GM21723 (cell line): ENCODE measurements around the gene THBS1.

Source experiments
- ATAC-seq: cut with Tn5 transposase; IDR thresholded peaks from one replicate; pipeline ENCODE4 v1.9.1; 2021; ENCODE audit warnings: mild to moderate bottlenecking, moderate library complexity; ENCODE audit not compliant: unreplicated experiment

THBS1 gene

DNA sequence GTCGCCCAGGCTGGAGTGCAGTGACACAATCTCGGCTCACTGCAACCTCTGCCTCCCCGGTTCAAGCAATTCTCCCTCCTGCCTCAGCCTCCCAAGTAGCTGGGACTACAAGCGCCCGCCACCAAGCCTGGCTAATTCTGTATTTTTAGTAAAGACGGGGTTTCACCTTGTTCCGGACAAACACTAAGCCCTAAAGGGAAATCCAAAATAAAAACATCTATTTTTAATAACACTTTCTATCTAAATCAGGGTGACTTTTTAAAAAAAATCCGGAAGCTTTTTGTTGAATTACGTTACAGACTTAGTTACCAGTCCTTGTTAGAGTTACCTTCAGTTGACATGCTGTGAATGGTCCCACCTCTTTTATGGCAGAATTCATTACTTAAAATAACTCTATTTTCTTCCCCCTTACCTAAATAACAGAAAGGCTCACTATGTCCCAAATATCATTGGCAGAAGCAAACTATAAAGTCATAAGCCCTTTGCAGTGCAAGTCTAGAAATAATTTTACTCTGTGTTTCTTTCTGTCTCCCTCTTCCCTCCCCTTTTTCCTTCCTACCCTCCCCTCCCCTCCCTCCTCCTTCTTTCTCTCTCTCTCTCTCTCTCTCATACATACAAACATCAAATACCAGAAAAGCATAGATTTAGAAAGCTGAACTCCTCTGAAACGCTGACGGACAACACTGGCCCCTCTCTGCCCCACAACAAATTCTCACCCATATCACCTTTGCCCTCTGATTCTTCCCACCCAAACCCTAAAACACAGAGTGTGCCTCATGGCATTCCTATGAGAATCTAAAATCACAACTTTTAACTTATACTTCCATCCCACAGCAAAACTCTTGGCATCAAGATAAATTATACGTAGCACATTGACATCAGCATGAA lies 18.3 kb downstream of the THBS1 start:
- no peak for ATAC-seq

DNA sequence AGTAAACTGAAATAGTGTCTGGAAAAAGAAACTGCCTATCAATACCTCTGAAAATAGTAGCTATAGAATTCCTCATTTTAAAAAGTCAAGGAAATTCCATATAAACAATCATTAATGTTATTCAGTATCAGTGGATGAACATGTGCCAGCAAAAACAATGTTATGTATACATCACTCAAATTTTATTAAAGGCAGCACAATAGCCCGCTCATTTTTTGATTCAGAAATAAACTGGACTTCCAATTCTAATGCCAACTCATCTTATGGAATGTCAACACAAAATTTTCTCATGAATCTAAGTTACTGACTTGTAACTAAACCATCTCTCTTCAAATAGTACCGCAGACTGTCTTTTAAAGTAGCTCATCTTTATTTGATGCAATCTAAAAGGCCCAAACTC lies 19.0 kb downstream of the THBS1 start:
- no peak for ATAC-seq

DNA sequence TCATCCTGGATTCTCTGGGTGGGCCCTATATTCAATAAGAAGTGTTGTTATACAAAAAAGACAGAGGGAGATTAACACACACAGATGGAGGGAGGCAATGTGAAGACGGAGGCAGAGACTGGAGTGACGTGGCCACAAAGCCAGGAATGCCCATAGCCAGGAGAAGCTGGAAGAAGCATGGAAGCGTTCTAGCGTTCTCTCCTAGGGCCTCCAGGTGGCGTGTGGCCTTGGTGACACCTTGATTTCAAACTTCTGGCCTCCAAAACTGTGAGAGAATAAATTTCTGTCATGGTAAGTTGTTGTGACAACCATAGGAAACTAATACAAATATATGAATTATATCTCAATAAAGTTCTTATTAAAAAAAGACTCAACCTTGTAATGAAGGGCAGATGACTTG lies 21.3 kb downstream of the THBS1 start:
- ATAC-seq: no peak

DNA sequence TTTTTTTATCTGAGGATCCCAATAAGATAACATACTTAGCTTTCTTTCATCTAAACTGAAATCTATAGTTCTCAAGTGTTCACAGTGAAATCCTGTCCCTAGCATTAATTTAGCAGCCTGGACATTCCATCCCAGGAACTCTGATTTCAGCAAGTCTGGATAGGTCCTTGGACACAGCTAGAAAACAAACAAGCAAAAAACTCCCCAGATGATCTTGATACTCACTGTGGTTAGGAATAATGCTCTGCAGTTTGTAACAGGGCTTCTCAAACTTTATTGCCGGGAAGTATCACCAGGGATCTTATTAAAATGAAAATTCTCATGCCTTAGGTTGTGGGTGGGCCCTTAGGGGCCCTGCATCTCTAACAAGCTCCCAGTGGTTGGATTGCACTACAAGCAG lies 24.3 kb downstream of the THBS1 start:
- ATAC-seq: no peak

DNA sequence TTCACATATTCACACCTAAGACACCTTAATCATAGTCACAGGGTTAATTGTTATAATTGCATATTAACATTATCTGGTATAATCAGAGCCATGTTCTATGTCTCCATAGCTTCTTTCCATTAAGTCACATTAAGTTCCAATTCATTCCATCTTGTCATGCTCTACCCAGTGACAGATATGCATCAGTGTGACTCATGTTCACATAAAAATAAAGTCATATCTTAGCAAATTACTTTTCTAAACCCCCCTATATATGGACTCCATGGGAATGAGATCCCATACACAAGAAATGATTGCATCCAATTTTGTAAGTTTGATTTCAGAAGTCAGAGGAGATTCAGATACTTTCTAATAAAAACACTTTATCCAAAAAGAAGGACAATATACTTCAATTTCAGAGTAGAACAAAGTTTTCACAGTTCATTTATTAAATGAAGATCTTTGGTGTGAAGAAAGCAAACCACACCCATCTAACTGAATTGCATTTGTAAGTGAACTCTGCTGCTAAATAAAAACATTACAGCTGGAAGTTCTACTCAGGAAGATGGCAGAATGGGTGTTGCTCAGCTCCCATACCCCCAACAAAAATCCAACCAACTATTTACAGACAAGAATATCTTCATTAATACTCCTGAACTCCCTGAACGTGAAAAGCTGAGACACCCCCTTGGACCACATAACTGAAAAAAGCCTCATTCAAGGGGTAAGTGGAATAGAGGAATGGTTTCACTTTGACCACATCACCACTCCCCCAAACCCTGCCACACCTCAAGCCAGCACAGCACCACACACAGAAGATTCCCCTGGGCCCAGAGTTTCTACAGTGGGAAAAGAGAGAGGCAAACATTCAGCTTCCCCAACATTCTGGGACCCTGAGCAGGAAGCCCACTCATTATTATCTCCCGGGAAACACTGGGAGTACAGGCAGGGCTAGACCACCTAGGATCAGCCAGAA lies 27.6 kb downstream of the THBS1 start:
- ATAC-seq: no peak

DNA sequence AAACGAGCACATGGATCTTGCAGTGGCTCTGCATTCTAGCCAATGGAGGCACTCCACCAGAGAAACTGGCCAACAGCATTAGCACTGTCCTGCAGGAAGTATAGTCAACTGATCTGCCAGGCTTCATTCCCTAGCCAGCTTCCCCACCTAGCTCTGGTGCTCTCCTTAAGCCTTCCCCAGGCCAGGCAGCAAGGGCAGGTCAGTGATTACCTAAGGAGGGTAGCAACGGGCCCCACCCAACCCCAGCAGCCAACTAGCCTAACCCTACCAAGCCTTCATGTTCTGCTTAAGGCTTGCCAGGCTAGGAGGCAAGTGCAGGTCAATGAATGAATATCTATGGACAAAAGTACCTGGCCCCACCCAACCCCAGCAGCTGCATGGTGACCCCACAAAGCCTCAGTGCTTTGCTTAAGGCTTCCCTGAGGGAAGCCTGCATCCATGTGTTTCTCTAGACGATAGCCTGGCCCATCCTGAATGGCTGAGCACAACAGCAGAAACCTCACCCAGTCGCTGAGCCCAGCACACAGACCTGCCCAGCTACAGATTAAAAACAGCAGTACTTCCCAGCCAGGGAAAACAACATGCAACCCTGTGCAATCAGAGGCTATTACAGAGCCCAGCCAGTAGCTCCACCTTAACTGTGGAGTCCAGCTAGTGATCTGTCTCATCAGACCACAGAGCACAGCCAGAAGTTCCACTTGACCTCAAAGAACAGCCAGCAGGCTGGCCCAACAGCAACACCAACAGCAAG lies 28.5 kb downstream of the THBS1 start:
- ATAC-seq: no peak

DNA sequence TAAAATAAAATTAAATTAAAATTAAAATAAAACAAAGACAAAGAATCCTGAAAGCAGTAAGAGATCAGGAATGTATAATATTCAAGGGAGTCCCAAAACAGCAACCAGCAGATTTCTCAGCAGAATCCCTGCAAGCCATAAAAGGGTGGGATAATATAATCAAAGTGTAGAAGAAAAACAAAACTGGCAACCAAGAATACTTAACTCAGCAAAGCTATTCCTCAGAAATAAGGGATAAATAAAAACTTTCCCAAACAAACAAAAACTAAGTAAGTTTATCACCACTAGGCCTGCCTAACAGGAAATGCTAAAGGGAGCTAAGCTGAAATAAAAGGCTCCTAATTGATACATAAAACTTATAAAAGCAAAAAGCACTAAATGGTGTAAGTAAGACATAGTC lies 29.8 kb downstream of the THBS1 start:
- no peak for ATAC-seq

DNA sequence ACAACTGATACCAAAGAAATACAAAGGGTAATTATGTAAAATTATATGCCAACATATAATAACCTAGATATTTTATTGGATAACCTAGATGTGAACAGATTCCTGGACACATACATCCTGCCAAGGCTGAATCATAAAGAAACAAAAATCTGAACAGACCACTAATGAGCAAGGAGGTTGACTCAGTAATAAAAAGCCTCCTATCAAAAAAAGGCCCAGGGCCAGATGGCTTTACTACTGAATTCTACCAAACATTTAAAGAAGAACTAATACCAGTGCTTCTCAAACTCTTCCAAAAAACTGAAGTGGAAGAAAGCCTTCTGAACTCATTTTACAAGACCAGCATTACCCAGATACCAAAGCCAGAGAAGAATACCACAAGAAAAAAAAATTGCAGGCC lies 32.4 kb downstream of the THBS1 start:
- ATAC-seq: no peak

DNA sequence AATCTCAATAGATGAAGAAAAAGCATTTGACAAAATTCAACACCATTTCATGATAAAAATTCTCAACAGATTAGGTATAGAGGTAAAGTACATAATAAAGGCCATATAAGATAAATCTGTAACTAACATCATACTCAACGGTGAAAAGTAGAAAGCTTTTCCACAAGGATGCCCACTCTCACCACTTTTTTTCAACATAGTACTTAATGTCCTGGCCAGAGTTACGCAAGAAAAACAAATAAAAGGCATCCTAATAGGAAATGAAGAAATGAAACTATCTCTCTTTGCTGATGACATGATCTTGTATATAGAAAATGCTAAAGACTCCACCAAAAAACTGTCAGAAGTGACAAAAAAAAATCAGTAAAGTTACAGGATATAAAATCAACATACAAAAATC lies 33.0 kb downstream of the THBS1 start:
- ATAC-seq: no peak

DNA sequence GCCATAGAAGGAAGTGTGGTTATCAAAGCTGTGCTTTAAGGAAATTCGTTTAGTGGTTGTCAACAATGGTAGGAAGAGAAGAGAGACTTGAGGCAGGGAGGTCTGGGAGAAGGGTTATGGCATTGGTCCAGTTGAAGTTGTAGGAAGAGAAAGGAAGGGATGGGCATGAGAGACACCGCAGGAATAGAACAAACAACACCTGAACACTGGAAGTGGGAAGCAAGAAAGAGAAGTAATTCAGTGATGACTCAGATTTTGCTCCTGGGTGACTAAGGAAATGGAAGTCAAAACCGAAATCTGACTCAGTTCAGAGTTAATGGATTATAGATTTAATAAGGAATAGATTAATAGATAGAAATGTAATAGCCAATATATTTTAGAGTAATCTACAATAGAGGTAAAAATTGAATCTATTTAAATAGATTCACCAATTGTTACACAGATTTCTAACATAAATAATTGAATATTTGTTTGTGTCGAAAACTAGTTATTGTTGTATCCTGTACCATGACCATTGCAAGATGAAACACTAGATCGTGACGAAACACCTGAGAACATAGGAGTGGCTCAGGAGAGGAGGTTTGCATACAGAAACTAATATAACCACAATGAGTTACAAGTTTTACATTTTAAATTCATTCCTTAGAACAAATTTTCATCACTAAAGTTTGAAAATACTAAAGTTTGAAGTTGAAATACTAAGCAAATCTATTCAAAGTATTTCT lies 36.0 kb downstream of the THBS1 start:
- ATAC-seq: no peak

DNA sequence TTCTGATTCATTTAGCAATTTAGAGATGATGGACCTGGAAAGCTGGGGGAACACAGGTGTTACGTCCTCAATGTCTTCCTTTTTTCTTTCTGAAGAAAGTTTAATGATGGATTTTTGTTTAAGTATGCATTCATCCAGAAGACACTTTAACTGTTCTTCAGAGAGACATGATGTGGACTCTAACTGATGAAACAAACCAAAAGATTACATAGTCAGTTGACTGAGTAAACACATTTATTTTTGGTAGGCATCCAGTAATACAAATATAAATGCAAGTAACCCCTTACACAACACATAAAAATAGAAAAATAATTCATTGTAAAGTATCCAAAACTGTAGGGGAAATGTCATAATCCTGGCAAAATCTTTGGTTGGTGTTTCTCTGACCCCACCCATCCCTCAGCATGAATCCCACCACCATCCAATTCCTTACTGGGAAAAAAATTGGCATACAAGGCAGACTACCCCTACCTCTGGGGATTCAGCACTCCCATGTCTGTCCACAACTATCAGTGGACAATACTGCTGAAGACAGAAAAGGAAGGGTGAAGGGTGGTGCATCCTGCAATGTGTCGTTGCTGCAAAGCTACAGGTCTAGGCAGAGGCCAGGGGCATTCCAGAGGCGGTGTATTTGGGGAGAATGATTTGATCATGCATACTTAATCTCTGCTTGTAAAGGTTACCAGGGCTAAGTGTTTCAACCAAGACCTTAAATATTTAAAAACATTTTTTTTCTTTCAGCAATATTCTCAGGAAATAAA lies 37.4 kb downstream of the THBS1 start:
- ATAC-seq: no peak

DNA sequence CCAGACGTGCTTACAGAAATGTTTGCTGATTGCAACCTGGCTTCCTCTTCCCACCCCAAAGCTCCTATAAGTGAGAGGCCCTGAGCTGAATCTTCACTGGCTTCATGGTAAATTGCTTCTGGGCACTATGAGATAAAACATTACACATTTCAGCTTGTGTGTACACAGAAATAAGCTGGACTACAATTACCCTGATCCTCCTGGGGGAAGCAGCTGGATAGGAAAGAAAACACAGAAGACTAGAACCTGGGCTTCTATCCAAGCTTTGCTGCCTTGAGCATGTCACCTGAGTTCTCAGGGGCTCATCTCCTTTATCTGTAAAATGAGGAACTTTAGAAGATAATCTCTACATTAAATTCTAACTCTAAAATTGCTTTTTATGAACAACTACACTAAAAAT lies 40.3 kb downstream of the THBS1 start:
- ATAC-seq: no peak

DNA sequence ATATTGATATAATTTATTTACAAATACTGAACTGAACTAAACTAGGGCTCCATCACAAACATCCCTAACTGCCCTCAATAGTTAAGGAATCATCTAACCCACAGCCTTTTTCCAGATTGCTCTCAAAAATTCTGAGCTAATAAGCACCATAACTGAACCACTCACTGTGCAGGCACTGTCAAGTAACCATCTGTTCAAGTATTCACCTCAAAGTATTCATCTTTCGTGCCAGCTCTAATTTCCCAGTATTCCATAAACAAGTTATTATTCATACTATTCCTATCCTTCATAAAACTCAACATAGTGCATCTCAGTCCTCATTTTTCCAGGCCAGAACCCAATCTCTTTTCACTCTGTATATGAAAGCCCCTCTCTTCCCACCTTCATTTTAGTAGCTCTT lies 41.1 kb downstream of the THBS1 start:
- ATAC-seq: no peak

DNA sequence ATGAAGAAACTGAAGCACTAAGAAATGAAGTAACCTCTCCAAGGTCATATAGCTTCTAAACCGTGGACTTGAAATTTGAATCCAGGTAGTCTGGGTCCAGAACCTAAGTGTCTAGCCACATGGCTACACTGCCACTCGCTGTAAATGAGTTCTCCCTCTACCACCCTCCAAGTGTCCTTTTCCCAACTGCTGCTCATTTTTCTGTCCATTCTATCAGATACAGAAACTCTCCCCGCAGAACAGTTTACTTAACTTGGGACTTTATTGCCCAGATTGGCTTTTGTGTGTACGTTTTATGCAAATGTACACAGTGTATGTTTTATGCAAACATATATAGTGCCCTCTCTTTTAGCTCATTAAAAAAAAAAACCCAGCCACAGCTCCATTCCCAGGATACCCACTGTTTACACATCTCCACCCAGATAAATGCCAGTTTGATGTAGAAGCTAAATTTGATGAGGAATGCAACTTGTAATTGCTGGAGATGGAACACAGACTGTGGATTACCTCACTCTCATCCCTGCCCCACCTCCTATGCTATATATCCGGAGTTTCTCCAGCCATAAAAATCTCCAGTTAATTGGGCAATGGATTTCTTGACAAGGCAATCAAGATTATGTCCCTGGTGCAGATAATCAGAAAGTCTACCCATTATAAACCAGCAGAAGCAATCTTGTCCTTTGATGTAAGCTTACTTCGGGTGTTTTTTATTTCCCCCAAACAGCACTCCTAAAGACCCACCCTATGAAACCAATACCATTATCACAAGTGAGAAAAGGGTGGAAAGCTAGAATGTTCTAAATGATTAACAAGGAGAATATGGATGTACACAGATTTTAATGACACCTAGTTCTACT lies 42.0 kb downstream of the THBS1 start:
- ATAC-seq: no peak

DNA sequence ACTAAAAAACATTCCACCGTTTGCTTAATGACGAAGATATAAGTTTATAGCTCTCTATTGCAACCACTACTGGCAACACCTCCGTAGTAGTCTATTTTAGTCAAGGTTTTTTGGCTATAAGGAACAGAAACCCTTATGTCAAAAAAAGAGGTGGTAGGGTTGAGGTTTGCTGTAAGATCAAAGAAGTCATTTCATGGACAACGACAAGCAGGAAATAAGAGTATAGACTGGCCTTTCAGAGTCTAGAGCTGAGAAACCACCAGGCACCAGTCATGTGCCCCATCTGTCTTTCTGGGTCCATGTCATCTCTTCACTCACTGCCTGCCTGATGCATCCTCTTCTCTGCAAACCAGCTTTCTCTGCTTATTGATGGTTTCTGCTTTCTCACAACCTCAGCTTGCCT lies 42.7 kb downstream of the THBS1 start:
- peak; percentile 85 for ATAC-seq

DNA sequence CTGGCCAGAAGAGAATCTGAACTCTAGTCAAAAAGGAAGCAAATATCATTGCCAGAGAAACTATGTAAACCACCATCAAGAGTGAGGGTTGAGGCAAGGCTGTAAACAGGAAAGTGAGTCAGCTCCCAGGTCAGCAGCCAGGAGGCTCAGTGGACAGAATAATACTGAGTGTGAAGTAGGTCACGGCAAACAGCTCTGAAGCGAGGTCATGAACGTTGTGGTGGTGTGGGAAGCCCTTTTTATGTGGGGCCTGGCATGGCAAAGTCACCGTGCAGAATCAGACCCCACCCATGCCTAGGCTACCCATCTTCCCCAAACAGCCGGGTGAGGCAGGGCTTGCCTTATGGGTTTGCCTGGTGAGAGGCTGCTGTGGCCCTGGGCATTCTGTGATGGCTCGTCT lies 43.9 kb downstream of the THBS1 start:
- peak; percentile 41 for ATAC-seq

DNA sequence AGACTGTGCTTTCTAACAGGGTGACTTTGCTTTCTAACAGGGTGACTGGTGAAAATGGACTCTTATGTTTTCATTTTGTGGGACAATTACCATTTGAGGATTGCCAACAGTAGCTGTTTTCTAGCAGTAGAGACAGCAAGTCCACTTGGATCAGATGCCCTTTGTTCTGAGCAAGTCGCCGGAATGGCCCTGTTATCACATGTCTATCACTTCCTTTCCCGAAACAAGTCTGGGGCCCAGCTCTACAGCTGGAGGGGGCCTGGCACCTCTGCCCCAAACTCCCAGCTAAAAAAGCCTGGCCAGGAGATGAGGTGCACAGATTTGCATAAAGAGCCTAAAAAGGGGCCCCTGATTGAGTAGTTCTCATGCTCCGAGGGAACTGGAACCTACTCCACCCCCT lies 44.6 kb downstream of the THBS1 start:
- no peak for ATAC-seq

DNA sequence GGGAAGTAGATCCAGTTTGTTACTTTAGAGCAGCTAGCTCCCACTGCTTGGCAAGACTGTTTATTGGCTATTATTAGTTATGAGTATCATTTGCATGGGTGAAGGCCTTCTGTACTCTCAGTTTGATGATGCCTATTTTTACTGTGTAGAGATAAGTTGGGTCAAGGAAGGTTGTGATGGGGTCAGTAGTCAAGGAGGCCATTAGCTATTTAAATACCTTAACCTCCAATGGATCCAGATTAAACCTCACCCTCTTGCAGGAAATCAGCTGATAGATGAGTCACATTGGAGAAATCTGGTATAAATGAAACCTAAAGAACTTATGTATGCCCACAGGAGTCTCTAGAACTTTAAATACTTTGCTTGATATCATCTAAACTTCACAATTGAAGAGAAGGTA lies 45.0 kb downstream of the THBS1 start:
- ATAC-seq: no peak
